GM10266 (cell line): ENCODE results near the gene IGFL3.
"Not testable (repeated sequence)": the region's sequence is repeated elsewhere in the genome, so short reads cannot be mapped to it uniquely, and the experiment has no call there.

Source experiments
- DNase-seq: peaks from one replicate; pipeline ENCODE4 v3.0.0; 2012; ENCODE audit errors: extremely low spot score
- CTCF ChIP-seq: IDR thresholded peaks from 2 replicates; pipeline ENCODE4 v1.5.1; 2012; ENCODE audit warnings: mild to moderate bottlenecking, low read depth; ENCODE audit not compliant: control insufficient read depth, insufficient read depth; ENCODE audit errors: missing control alignments

Gene IGFL3

GRCh38 chr19:46107371-46107770, 17.1 kb downstream of the IGFL3 start:
- TF ChIP-seq CTCF, result no peak
- DNase-seq, result no peak

- not testable (repeated sequence) for DNase-seq
Observed at GRCh38 chr19:46102333-46102732, 22.2 kb downstream of the IGFL3 start.

GRCh38 chr19:46101293-46101692, 23.2 kb downstream of the IGFL3 start:
- TF ChIP-seq CTCF, result no peak
- no peak for DNase-seq

GRCh38 chr19:46100344-46100743, 24.1 kb downstream of the IGFL3 start:
- no peak for DNase-seq
- TF ChIP-seq CTCF, result no peak

GRCh38 chr19:46090444-46090843, 34.0 kb downstream of the IGFL3 start:
- no peak for DNase-seq
- TF ChIP-seq CTCF, result no peak

GRCh38 chr19:46089432-46089831, 35.1 kb downstream of the IGFL3 start:
- DNase-seq, result no peak
- TF ChIP-seq CTCF, result no peak

GRCh38 chr19:46088101-46088500, 36.4 kb downstream of the IGFL3 start:
- DNase-seq, result no peak
- TF ChIP-seq CTCF, result no peak

- TF ChIP-seq CTCF, result no peak
- DNase-seq, result no peak
Observed at GRCh38 chr19:46085888-46086287, 38.6 kb downstream of the IGFL3 start.
